ENCODE data around the gene CYS1.

The CYS1 gene

DNA sequence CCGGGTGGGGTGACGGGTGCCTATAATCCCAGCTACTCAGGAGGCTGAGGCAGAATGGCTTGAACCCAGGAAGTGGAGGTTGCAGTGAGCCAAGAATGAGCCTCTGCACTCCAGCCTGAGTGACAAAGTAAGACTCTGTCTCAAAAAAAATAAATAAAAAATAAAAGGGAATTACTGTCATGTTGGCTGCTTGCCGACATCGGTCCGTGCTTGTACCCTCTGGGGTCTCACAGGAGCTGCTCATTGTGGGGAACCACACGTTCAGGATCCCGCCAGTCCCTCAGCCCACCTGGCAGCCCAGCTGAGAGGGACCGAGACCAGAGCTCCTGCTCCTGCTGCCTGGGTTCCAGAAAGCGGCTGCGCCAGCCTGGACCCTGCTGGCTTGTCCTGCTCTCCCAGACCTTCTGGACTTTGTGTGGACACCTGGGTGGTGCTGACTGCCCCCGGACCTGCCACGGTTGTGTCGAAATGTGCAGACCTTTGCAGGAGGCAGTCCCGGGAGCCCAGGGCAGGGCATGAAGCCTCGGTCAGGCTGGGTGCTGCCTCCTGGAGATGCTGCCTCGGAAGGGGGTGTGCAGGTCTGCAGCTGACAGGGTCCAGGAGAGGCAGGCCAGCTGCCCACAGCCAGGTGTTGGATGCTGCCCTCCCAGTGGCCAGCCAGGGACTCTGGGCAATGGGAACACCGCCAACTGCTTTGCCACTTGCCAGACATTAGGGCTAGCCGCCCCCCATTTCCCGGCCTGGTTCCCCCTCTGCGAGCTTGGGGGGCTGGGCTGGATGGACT lies 20.5 kb downstream of the CYS1 start:
- no peak overlapping the region for H3K4me3 ChIP-seq (ENCODE audit: insufficient read length, low read depth)
- H3K4me1 ChIP-seq (ENCODE audit: insufficient read depth, insufficient read length) = peaks cover 17% of the 10 kb centered on the region
- H3K9ac ChIP-seq (ENCODE audit: insufficient read length, low read depth) = no peak overlapping the region
- H3K36me3 ChIP-seq (ENCODE audit: insufficient read depth, insufficient read length, low read length) = no peaks in the 10 kb centered on the region
- TF ChIP-seq ZNF274 (IDR thresholded peaks at IDR 0.05; ENCODE audit: low read depth, low read length) = no peak
- TF ChIP-seq SUZ12 (IDR thresholded peaks at IDR 0.05; ENCODE audit: extremely low read depth, insufficient read depth, insufficient read length) = no peak
- TF ChIP-seq YY1 (IDR thresholded peaks at IDR 0.05; ENCODE audit: insufficient read depth, insufficient read length) = no peak
- H3K9me3 ChIP-seq (ENCODE audit: insufficient read depth, low read length) = no peaks in the 10 kb centered on the region
- no peak for DNase-seq (ENCODE audit: low read depth, low spot score)
- H3K27me3 ChIP-seq (ENCODE audit: insufficient read depth, insufficient read length) = no peaks in the 10 kb centered on the region

DNA sequence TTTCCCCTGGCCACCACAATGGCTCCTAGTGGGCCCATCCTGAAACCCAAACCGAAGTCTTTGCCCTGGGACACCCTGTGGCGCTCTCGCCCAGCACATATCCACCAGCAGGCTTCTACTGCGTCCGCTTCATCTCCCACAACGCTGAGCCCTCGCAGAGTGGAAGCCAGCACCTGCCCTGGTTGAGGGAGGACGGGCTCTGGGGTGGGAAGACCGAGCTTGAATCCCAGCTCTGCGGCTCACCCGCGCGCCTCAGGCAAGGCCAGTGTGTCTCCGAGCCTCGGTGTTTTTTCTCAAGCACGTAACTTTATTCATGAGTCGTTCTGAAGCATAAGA lies 21.2 kb downstream of the CYS1 start:
- TF ChIP-seq YY1 (IDR thresholded peaks at IDR 0.05; ENCODE audit: insufficient read depth, insufficient read length) (no peak), ZNF274 (IDR thresholded peaks at IDR 0.05; ENCODE audit: low read depth, low read length) (no peak), SUZ12 (IDR thresholded peaks at IDR 0.05; ENCODE audit: extremely low read depth, insufficient read depth, insufficient read length) (no peak)
- H3K4me3 ChIP-seq (ENCODE audit: insufficient read length, low read depth) = no peak overlapping the region
- H3K9ac ChIP-seq (ENCODE audit: insufficient read length, low read depth) = no peak overlapping the region
- peaks cover 17% of the 10 kb centered on the region for H3K4me1 ChIP-seq (ENCODE audit: insufficient read depth, insufficient read length)
- no peaks in the 10 kb centered on the region for H3K36me3 ChIP-seq (ENCODE audit: insufficient read depth, insufficient read length, low read length)
- no peak for DNase-seq (ENCODE audit: low read depth, low spot score)
- no peaks in the 10 kb centered on the region for H3K9me3 ChIP-seq (ENCODE audit: insufficient read depth, low read length)
- no peaks in the 10 kb centered on the region for H3K27me3 ChIP-seq (ENCODE audit: insufficient read depth, insufficient read length)

- Histone ChIP-seq H3K27me3 (ENCODE audit: insufficient read depth, insufficient read length) (no peaks in the 10 kb centered on the region), H3K9ac (ENCODE audit: insufficient read length, low read depth) (no peak overlapping the region), H3K4me3 (ENCODE audit: insufficient read length, low read depth) (no peak overlapping the region), H3K36me3 (ENCODE audit: insufficient read depth, insufficient read length, low read length) (peaks cover 3% of the 10 kb centered on the region), H3K9me3 (ENCODE audit: insufficient read depth, low read length) (no peaks in the 10 kb centered on the region), H3K4me1 (ENCODE audit: insufficient read depth, insufficient read length) (peaks cover 15% of the 10 kb centered on the region)
- TF ChIP-seq YY1 (IDR thresholded peaks at IDR 0.05; ENCODE audit: insufficient read depth, insufficient read length) = no peak
- no peak for TF ChIP-seq SUZ12 (IDR thresholded peaks at IDR 0.05; ENCODE audit: extremely low read depth, insufficient read depth, insufficient read length)
- TF ChIP-seq ZNF274 (IDR thresholded peaks at IDR 0.05; ENCODE audit: low read depth, low read length) = no peak
- no peak for DNase-seq (ENCODE audit: low read depth, low spot score)
Observed at GRCh38 chr2:10058251-10059015, 21.8 kb downstream of the CYS1 start.

GRCh38 chr2:10057231-10058107 lies 22.7 kb downstream of the CYS1 start:
- no peaks in the 10 kb centered on the region for H3K27me3 ChIP-seq (ENCODE audit: insufficient read depth, insufficient read length)
- peak overlapping the region; percentile 61 for H3K9ac ChIP-seq (ENCODE audit: insufficient read length, low read depth)
- peak overlapping the region; percentile 21 for H3K4me3 ChIP-seq (ENCODE audit: insufficient read length, low read depth)
- peak; percentile 74 for DNase-seq (ENCODE audit: low read depth, low spot score)
- peaks cover 15% of the 10 kb centered on the region for H3K4me1 ChIP-seq (ENCODE audit: insufficient read depth, insufficient read length)
- TF ChIP-seq YY1 (IDR thresholded peaks at IDR 0.05; ENCODE audit: insufficient read depth, insufficient read length) (no peak), SUZ12 (IDR thresholded peaks at IDR 0.05; ENCODE audit: extremely low read depth, insufficient read depth, insufficient read length) (no peak), ZNF274 (IDR thresholded peaks at IDR 0.05; ENCODE audit: low read depth, low read length) (no peak)
- no peaks in the 10 kb centered on the region for H3K9me3 ChIP-seq (ENCODE audit: insufficient read depth, low read length)
- peaks cover 12% of the 10 kb centered on the region for H3K36me3 ChIP-seq (ENCODE audit: insufficient read depth, insufficient read length, low read length)

DNA sequence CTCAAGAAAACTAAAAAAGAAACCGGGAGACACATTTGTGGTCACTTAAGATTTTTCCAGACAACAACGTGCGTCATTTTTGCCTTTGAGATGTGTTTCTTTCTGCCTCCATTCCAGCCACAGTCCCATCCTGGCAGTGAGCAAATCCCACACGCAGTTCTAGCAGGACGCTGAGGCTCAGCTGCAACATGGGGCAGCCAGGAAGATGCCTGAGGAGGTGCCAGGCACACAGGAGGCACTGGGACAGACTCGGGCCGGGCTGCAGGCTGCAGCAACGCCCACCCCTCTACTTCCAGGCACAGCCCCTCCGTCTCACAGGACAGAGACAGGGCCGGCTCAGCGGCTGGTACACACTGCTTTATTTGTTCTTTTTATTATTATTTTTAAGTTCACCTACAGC lies 23.8 kb downstream of the CYS1 start:
- no peaks in the 10 kb centered on the region for H3K27me3 ChIP-seq (ENCODE audit: insufficient read depth, insufficient read length)
- TF ChIP-seq SUZ12 (IDR thresholded peaks at IDR 0.05; ENCODE audit: extremely low read depth, insufficient read depth, insufficient read length) (no peak), YY1 (IDR thresholded peaks at IDR 0.05; ENCODE audit: insufficient read depth, insufficient read length) (no peak), ZNF274 (IDR thresholded peaks at IDR 0.05; ENCODE audit: low read depth, low read length) (no peak)
- no peak overlapping the region for H3K4me3 ChIP-seq (ENCODE audit: insufficient read length, low read depth)
- no peaks in the 10 kb centered on the region for H3K9me3 ChIP-seq (ENCODE audit: insufficient read depth, low read length)
- peaks cover 19% of the 10 kb centered on the region for H3K36me3 ChIP-seq (ENCODE audit: insufficient read depth, insufficient read length, low read length)
- peak overlapping the region; percentile 63 for H3K9ac ChIP-seq (ENCODE audit: insufficient read length, low read depth)
- no peak for DNase-seq (ENCODE audit: low read depth, low spot score)
- peaks cover 12% of the 10 kb centered on the region for H3K4me1 ChIP-seq (ENCODE audit: insufficient read depth, insufficient read length)

DNA sequence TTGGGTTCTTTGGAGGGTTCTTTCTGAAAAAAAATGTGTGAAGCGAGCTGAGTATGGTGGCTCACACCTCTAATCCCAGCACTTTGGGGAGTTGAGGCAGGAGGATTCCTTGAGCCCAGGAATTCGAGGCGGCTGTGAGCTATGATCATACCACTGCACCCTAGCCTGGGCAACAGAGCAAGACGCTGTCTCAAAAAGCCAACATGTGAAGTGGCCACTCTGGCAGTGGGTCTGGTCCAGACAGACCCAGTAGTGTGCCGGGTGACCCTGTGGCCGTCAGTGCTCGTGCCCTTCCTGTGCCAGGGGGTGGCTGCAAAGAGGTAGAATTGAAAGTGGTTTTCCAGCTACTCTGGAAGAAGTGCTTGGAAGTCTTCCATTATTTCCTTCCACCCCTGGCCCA lies 25.2 kb downstream of the CYS1 start:
- H3K9ac ChIP-seq (ENCODE audit: insufficient read length, low read depth) = no peak overlapping the region
- H3K27me3 ChIP-seq (ENCODE audit: insufficient read depth, insufficient read length) = no peaks in the 10 kb centered on the region
- H3K36me3 ChIP-seq (ENCODE audit: insufficient read depth, insufficient read length, low read length) = peaks cover 20% of the 10 kb centered on the region
- no peak for TF ChIP-seq ZNF274 (IDR thresholded peaks at IDR 0.05; ENCODE audit: low read depth, low read length)
- no peak for TF ChIP-seq SUZ12 (IDR thresholded peaks at IDR 0.05; ENCODE audit: extremely low read depth, insufficient read depth, insufficient read length)
- no peak for TF ChIP-seq YY1 (IDR thresholded peaks at IDR 0.05; ENCODE audit: insufficient read depth, insufficient read length)
- no peaks in the 10 kb centered on the region for H3K9me3 ChIP-seq (ENCODE audit: insufficient read depth, low read length)
- peaks cover 12% of the 10 kb centered on the region for H3K4me1 ChIP-seq (ENCODE audit: insufficient read depth, insufficient read length)
- no peak overlapping the region for H3K4me3 ChIP-seq (ENCODE audit: insufficient read length, low read depth)
- DNase-seq (ENCODE audit: low read depth, low spot score) = no peak

Data from NT2/D1 (cell line).